Stimulated activated CD4-positive, alpha-beta T cell treated with anti-CD3 and anti-CD28 coated beads, Interleukin-4, amount 100 ng/mL, for 24 hours (primary cell): ENCODE results near the gene PTPN11.
"Not testable (repeated sequence)": the region's sequence is repeated elsewhere in the genome, so short reads cannot be mapped to it uniquely, and the experiment has no call there.

ENCODE experiments used
- DNase-seq: peaks from one replicate; pipeline ENCODE4 v3.0.0-alpha.2; 2020

PTPN11 gene

GRCh38 chr12:112418608-112419296 is at the start of gene PTPN11:
Gene PTPN11, plus strand, starts transcription at chr12:112418947. Its CDS starts 165 bp downstream, at chr12:112419112.
- peak; percentile 91 for DNase-seq

GRCh38 chr12:112370199-112370598 is 48.5 kb upstream of the PTPN11 start:
- no peak for DNase-seq

- no peak for DNase-seq
Observed at GRCh38 chr12:112370868-112371510, 47.8 kb upstream of the PTPN11 start.

- no peak for DNase-seq
Observed at GRCh38 chr12:112374166-112374740, 44.5 kb upstream of the PTPN11 start.

GRCh38 chr12:112375105-112375504 is 43.6 kb upstream of the PTPN11 start:
- DNase-seq: no peak

- DNase-seq: no peak
Observed at GRCh38 chr12:112380663-112381405, 37.9 kb upstream of the PTPN11 start.

- DNase-seq: peak; percentile 15
Observed at GRCh38 chr12:112381406-112381882, 37.3 kb upstream of the PTPN11 start.

GRCh38 chr12:112381883-112382796 is 36.6 kb upstream of the PTPN11 start, which contains the start of gene HECTD4:
Gene HECTD4, minus strand, starts transcription at chr12:112382431. Its CDS starts 303 bp downstream, at chr12:112382128.
- peak; percentile 95 for DNase-seq

- no peak for DNase-seq
Observed at GRCh38 chr12:112382866-112383265, 35.9 kb upstream of the PTPN11 start.

- DNase-seq: no peak
Observed at GRCh38 chr12:112386726-112387125, 32.0 kb upstream of the PTPN11 start.

- no peak for DNase-seq
Observed at GRCh38 chr12:112389228-112389627, 29.5 kb upstream of the PTPN11 start.

- DNase-seq: not testable (repeated sequence)
Observed at GRCh38 chr12:112389922-112390654, 28.7 kb upstream of the PTPN11 start.

- no peak for DNase-seq
Observed at GRCh38 chr12:112393328-112393727, 25.4 kb upstream of the PTPN11 start.

GRCh38 chr12:112401054-112401453 is 17.7 kb upstream of the PTPN11 start:
- no peak for DNase-seq

- DNase-seq: no peak
Observed at GRCh38 chr12:112401903-112402498, 16.7 kb upstream of the PTPN11 start.

GRCh38 chr12:112406519-112407488 is 11.9 kb upstream of the PTPN11 start:
- no peak for DNase-seq

GRCh38 chr12:112407683-112408082 is 11.1 kb upstream of the PTPN11 start:
- not testable (repeated sequence) for DNase-seq

GRCh38 chr12:112408621-112409020 is 10.1 kb upstream of the PTPN11 start:
- DNase-seq: peak; percentile 30

- DNase-seq: peak; percentile 84
Observed at GRCh38 chr12:112409064-112409905, 9.5 kb upstream of the PTPN11 start, which contains the start of gene RPL6. Gene RPL6, minus strand, starts transcription at chr12:112409605. Its CDS starts 949 bp downstream, at chr12:112408656.
